ENCODE measurements around the gene DUOXA1.
A peak's percentile ranks its signal among the peaks of the same experiment; 100 is the strongest.

- TF ChIP-seq POLR2AphosphoS5 (IDR thresholded peaks at IDR 0.05; ENCODE audit: low read depth, low read length) (no peak), REST (IDR thresholded peaks at IDR 0.05; ENCODE audit: insufficient read depth in 1 of 2, low read depth in 2 of 2, low read length in 2 of 2) (no peak), TAF1 (IDR thresholded peaks at IDR 0.05; ENCODE audit: borderline replicate concordance, insufficient read depth, low read length) (no peak), SIN3A (IDR thresholded peaks at IDR 0.05; ENCODE audit: borderline replicate concordance, insufficient read depth, low read length) (no peak), FOXP2 (optimal IDR thresholded peaks at IDR 0.05; ENCODE audit: borderline replicate concordance, extremely low read depth, extremely low read length, insufficient read depth) (peak; percentile 28)
These were observed 11.5 kb downstream of the DUOXA1 start for GRCh38 chr15:45118131-45118588.
